ENCODE data around the gene IDE.

The IDE gene

DNA sequence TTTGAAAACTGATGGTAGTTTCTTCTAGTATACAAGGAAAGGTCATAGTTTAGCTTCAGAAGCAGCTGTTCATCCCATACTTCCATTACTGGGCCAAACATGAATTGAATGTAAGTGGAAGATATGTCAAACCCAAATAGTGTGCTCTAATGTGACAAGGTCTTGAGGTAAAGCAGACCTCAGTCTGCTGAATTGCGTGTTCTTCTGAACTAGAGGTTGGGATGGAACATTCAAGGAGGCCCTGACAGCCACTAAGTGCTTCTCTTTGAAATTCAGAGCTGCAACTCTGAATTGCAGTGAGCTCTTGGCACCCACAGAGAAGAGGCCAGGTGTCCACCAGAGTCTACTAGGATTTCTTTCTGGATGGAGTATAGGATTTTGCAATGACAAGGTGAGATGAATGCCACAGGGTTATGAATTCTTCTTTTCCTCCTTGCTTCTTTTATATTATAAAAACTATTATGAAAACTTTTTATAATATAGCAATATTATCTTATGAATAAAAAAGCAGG is 98.5 kb downstream of the IDE start:
- TF ChIP-seq POLR2AphosphoS5 (IDR thresholded peaks at IDR 0.05; ENCODE audit: low read depth, low read length): no peak
- no peak for TF ChIP-seq SIN3A (IDR thresholded peaks at IDR 0.05; ENCODE audit: borderline replicate concordance, insufficient read depth, low read length)
- TF ChIP-seq FOXP2 (optimal IDR thresholded peaks at IDR 0.05; ENCODE audit: borderline replicate concordance, extremely low read depth, extremely low read length, insufficient read depth): no peak
- no peak for TF ChIP-seq TAF1 (IDR thresholded peaks at IDR 0.05; ENCODE audit: borderline replicate concordance, insufficient read depth, low read length)
- no peak for TF ChIP-seq REST (IDR thresholded peaks at IDR 0.05; ENCODE audit: insufficient read depth in 1 of 2, low read depth in 2 of 2, low read length in 2 of 2)

GRCh38 chr10:92470026-92470425 is 103.9 kb downstream of the IDE start:
- TF ChIP-seq TAF1 (IDR thresholded peaks at IDR 0.05; ENCODE audit: borderline replicate concordance, insufficient read depth, low read length): no peak

GRCh38 chr10:92464364-92464763 is 109.5 kb downstream of the IDE start:
- TF ChIP-seq POLR2AphosphoS5 (IDR thresholded peaks at IDR 0.05; ENCODE audit: low read depth, low read length) (no peak), FOXP2 (optimal IDR thresholded peaks at IDR 0.05; ENCODE audit: borderline replicate concordance, extremely low read depth, extremely low read length, insufficient read depth) (no peak), TAF1 (IDR thresholded peaks at IDR 0.05; ENCODE audit: borderline replicate concordance, insufficient read depth, low read length) (no peak), SIN3A (IDR thresholded peaks at IDR 0.05; ENCODE audit: borderline replicate concordance, insufficient read depth, low read length) (no peak), REST (IDR thresholded peaks at IDR 0.05; ENCODE audit: insufficient read depth in 1 of 2, low read depth in 2 of 2, low read length in 2 of 2) (no peak)

DNA sequence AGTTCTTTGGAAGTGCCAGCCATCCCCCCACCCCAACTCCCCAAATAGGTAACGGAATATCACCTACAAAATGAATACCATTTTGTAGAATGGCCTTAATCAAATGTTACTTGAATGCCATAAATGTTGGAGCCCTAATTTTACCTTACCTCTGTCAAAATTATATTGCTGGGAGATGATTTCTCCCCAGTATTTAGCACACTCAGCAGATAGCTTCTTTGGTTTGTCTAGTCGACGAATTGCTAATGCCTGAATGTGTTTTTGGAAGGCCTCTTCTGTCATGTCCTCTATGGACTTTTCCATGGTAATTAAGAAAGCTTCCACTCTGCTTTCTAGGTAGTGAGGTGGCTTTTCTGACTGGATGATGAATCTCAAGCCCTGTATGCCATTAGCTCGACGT is 110.3 kb downstream of the IDE start:
- no peak for TF ChIP-seq FOXP2 (optimal IDR thresholded peaks at IDR 0.05; ENCODE audit: borderline replicate concordance, extremely low read depth, extremely low read length, insufficient read depth)
- no peak for TF ChIP-seq SIN3A (IDR thresholded peaks at IDR 0.05; ENCODE audit: borderline replicate concordance, insufficient read depth, low read length)
- TF ChIP-seq POLR2AphosphoS5 (IDR thresholded peaks at IDR 0.05; ENCODE audit: low read depth, low read length): no peak
- TF ChIP-seq REST (IDR thresholded peaks at IDR 0.05; ENCODE audit: insufficient read depth in 1 of 2, low read depth in 2 of 2, low read length in 2 of 2): no peak
- no peak for TF ChIP-seq TAF1 (IDR thresholded peaks at IDR 0.05; ENCODE audit: borderline replicate concordance, insufficient read depth, low read length)

DNA sequence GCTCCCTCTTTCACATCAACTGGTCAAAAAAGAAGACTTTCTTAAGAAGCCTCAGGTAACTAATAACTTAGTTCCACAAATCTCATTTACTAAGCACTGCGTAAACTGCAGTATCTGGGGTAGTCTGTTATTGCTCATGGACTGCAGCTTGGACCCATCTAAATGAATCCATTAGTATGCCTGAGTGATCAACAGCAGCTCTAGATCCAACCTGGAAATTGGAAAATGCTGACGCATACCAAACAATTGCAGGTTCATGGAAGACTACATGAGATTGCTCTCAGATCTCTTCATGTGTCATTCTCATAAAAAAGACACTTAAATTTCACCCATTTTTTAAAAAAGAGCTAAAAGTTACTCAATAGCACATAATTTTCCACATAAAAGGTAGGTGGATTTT is 121.6 kb downstream of the IDE start:
- TF ChIP-seq FOXP2 (optimal IDR thresholded peaks at IDR 0.05; ENCODE audit: borderline replicate concordance, extremely low read depth, extremely low read length, insufficient read depth) (no peak), REST (IDR thresholded peaks at IDR 0.05; ENCODE audit: insufficient read depth in 1 of 2, low read depth in 2 of 2, low read length in 2 of 2) (no peak), TAF1 (IDR thresholded peaks at IDR 0.05; ENCODE audit: borderline replicate concordance, insufficient read depth, low read length) (no peak), POLR2AphosphoS5 (IDR thresholded peaks at IDR 0.05; ENCODE audit: low read depth, low read length) (no peak), SIN3A (IDR thresholded peaks at IDR 0.05; ENCODE audit: borderline replicate concordance, insufficient read depth, low read length) (no peak)
